ENCODE results near the gene DENND1C.

- TF ChIP-seq CTCF (conservative IDR thresholded peaks at IDR 0.05; ENCODE audit: low read length) (no peak), EZH2phosphoT487 (IDR thresholded peaks at IDR 0.05; ENCODE audit: borderline replicate concordance, low read depth, low read length) (no peak)
Observed at GRCh38 chr19:6476155-6476895, 5.3 kb downstream of the DENND1C start.

Measured in OCI-LY7 (cell line).